ENCODE results near the gene SLC3A2. TPM values are rescaled to one million over a fixed set of nuclear protein-coding genes. Genes with fewer than 3 reads are reported as not detected.

SLC3A2 gene
- polyA plus RNA-seq, 5 donors: 167 to 197 (median 172) TPM

- DNase-seq: no peak
Observed at GRCh38 chr11:62875698-62876478, 4.8 kb upstream of the SLC3A2 start.

GRCh38 chr11:62876712-62877111 lies 4.0 kb upstream of the SLC3A2 start:
- DNase-seq: no peak

- no peak for DNase-seq
Observed at GRCh38 chr11:62879235-62879978, 1.3 kb upstream of the SLC3A2 start.

GRCh38 chr11:62880231-62880802 lies 379 bp upstream of the SLC3A2 start:
- DNase-seq: no peak

GRCh38 chr11:62881579-62882430 lies 1.1 kb downstream of the SLC3A2 start:
- peak; percentile 91 to 92 for DNase-seq

GRCh38 chr11:62882431-62882749 lies 1.7 kb downstream of the SLC3A2 start:
- DNase-seq: no peak

GRCh38 chr11:62882788-62883501 lies 2.2 kb downstream of the SLC3A2 start:
- DNase-seq: no peak

GRCh38 chr11:62883673-62884072 lies 3.0 kb downstream of the SLC3A2 start:
- DNase-seq: no peak

- no peak for DNase-seq
Observed at GRCh38 chr11:62885137-62885750, 4.5 kb downstream of the SLC3A2 start.

- DNase-seq: no peak
Observed at GRCh38 chr11:62888406-62888805, 7.7 kb downstream of the SLC3A2 start.

- DNase-seq: no peak
Observed at GRCh38 chr11:62889126-62889483, 8.4 kb downstream of the SLC3A2 start.

GRCh38 chr11:62889484-62890437 lies 9.1 kb downstream of the SLC3A2 start:
- DNase-seq: no peak

GRCh38 chr11:62892077-62892922 lies 11.6 kb downstream of the SLC3A2 start:
- DNase-seq: no peak

GRCh38 chr11:62895501-62895900 lies 14.8 kb downstream of the SLC3A2 start:
- DNase-seq: no peak

- no peak for DNase-seq
Observed at GRCh38 chr11:62896049-62896448, 15.4 kb downstream of the SLC3A2 start.

GRCh38 chr11:62897311-62897710 lies 16.6 kb downstream of the SLC3A2 start:
- DNase-seq: no peak

- no peak for DNase-seq
Observed at GRCh38 chr11:62898027-62898426, 17.3 kb downstream of the SLC3A2 start.

GRCh38 chr11:62902932-62903331 lies 22.2 kb downstream of the SLC3A2 start:
- DNase-seq: no peak

GRCh38 chr11:62905296-62905695 lies 24.6 kb downstream of the SLC3A2 start:
- no peak for DNase-seq

All from right lung (tissue), 5 donors.